Neuronal stem cell (in vitro differentiated cells): ENCODE data around the gene STAB2.

Experiments
- DNase-seq: peaks from one replicate; pipeline ENCODE4 v3.0.0-alpha.2; 2013; ENCODE audit warnings: low spot score
- H2AFZ ChIP-seq: one replicate; pipeline ENCODE4 v1.6.1; 2013; ENCODE audit warnings: mild to moderate bottlenecking, low read length, inconsistent platforms
- H2AK5ac ChIP-seq: 2 replicates; pipeline ENCODE4 v1.6.1; 2013; ENCODE audit warnings: low read depth, mild to moderate bottlenecking, inconsistent platforms, low read length, moderate library complexity, mixed read lengths
- H2BK120ac ChIP-seq: 2 replicates; pipeline ENCODE4 v1.6.1; 2013; ENCODE audit warnings: low read depth, mild to moderate bottlenecking, inconsistent platforms, low read length, moderate library complexity, mixed read lengths
- H2BK12ac ChIP-seq: one replicate; pipeline ENCODE4 v1.6.1; 2013; ENCODE audit warnings: low read length, inconsistent platforms
- H2BK15ac ChIP-seq: 2 replicates; pipeline ENCODE4 v1.6.1; 2013; ENCODE audit warnings: mild to moderate bottlenecking, low read length, inconsistent platforms, mixed read lengths
- H2BK5ac ChIP-seq: one replicate; pipeline ENCODE4 v1.6.1; 2013; ENCODE audit warnings: inconsistent platforms, mild to moderate bottlenecking, low read length, moderate library complexity
- H3K14ac ChIP-seq: one replicate; pipeline ENCODE4 v1.6.1; 2013; ENCODE audit warnings: low read length, inconsistent platforms
- H3K18ac ChIP-seq: 2 replicates; pipeline ENCODE4 v1.6.1; 2013; ENCODE audit warnings: low read length, inconsistent platforms
- H3K23ac ChIP-seq: 2 replicates; pipeline ENCODE4 v1.6.1; 2013; ENCODE audit warnings: low read depth, mild to moderate bottlenecking, mixed read lengths, low read length, inconsistent platforms; ENCODE audit not compliant: poor library complexity
- H3K27ac ChIP-seq: replicated peaks from 3 replicates; pipeline ENCODE4 v1.5.1; 2013; ENCODE audit warnings: low read length, inconsistent platforms
- H3K27me3 ChIP-seq, 3 experiments: 2 replicates each; pipeline ENCODE4 v1.6.1; 2013; ENCODE audit warnings: low read length in 3 of 3, mild to moderate bottlenecking in 2 of 3, inconsistent platforms in 1 of 3, low read depth in 1 of 3, mixed read lengths in 1 of 3, moderate library complexity in 1 of 3; ENCODE audit not compliant: control insufficient read depth in 3 of 3, insufficient read depth in 3 of 3
- H3K36me3 ChIP-seq, 2 donors: replicated peaks in 1 of 2; 2 replicates each; pipeline ENCODE4 v1.6.1; 2013; ENCODE audit warnings: low read length in 2 of 2; ENCODE audit not compliant: control insufficient read depth in 2 of 2, insufficient read depth in 2 of 2
- H3K4ac ChIP-seq: 2 replicates; pipeline ENCODE4 v1.6.1; 2013; ENCODE audit warnings: inconsistent platforms, mild to moderate bottlenecking, low read length, moderate library complexity
- H3K4me1 ChIP-seq, 2 donors: 1 replicate in 1 of 2; 2 replicates in 1 of 2; pipeline ENCODE4 v1.6.1; 2013; ENCODE audit warnings: low read length in 2 of 2, low read depth in 1 of 2; ENCODE audit not compliant: control insufficient read depth in 2 of 2, insufficient read depth in 1 of 2
- H3K4me2 ChIP-seq: one replicate; pipeline ENCODE4 v1.6.1; 2013; ENCODE audit warnings: mild to moderate bottlenecking, low read length, inconsistent platforms; ENCODE audit not compliant: insufficient read depth, poor library complexity, severe bottlenecking
- H3K4me3 ChIP-seq, 2 donors: 2 replicates each; pipeline ENCODE4 v1.5.1; 2013; ENCODE audit warnings: low read length in 2 of 2, mild to moderate bottlenecking in 2 of 2, inconsistent platforms in 1 of 2, moderate library complexity in 1 of 2
- H3K79me1 ChIP-seq: one replicate; pipeline ENCODE4 v1.6.1; 2013; ENCODE audit warnings: low read depth, mild to moderate bottlenecking, inconsistent platforms, low read length, moderate library complexity
- H3K9ac ChIP-seq: one replicate; pipeline ENCODE4 v1.6.1; 2013; ENCODE audit warnings: mild to moderate bottlenecking, low read depth, low read length, inconsistent platforms; ENCODE audit not compliant: poor library complexity
- H3K9me3 ChIP-seq, 2 donors: replicated peaks in 1 of 2; 2 replicates each; pipeline versions ENCODE3 to v1.6.1; 2013; ENCODE audit warnings: low read length in 2 of 2, mild to moderate bottlenecking in 2 of 2, inconsistent platforms in 1 of 2, low read depth in 1 of 2, mixed read lengths in 1 of 2, moderate library complexity in 1 of 2; ENCODE audit not compliant: control insufficient read depth in 2 of 2, insufficient read depth in 1 of 2
- H4K8ac ChIP-seq: one replicate; pipeline ENCODE4 v1.6.1; 2013; ENCODE audit warnings: low read depth, mild to moderate bottlenecking, inconsistent platforms, low read length, moderate library complexity
- H4K91ac ChIP-seq: one replicate; pipeline ENCODE4 v1.6.1; 2013; ENCODE audit warnings: low read length, low read depth, mild to moderate bottlenecking, inconsistent platforms; ENCODE audit not compliant: poor library complexity
- WGBS, 2 donors: extraction: QIAGEN DNeasy Blood & Tissue Kit; methylation state at CpG; one replicate each; pipeline ENCODE4 v1.1.7; 2013; ENCODE audit warnings: missing lambda C conversion rate in 2 of 2, mixed read lengths in 1 of 2; ENCODE audit not compliant: insufficient read length in 2 of 2, insufficient replicate concordance in 1 of 2; ENCODE audit errors: extremely low coverage in 2 of 2; 5-methylcytosine and 5-hydroxymethylcytosine counted together

Gene STAB2

GRCh38 chr12:103725398-103725797 lies 138.3 kb downstream of the STAB2 start:
- Histone ChIP-seq H3K4me1 (no peaks in the 10 kb centered on the region), H2BK120ac (no peak overlapping the region), H4K91ac (no peak overlapping the region), H3K27me3 (peaks cover 0 to 9% (median 0%) of the 10 kb centered on the region in 3 experiments), H3K9me3 (peaks cover 0 to 2% of the 10 kb centered on the region in 2 donors), H3K4me2 (no peak overlapping the region), H3K36me3 (no peaks in the 10 kb centered on the region), H2BK12ac (no peak overlapping the region), H3K4me3 (peak overlapping the region in 1 of 2 donors; percentile 75), H2BK5ac (no peak overlapping the region), H3K4ac (no peak overlapping the region), H3K23ac (no peak overlapping the region), H2BK15ac (no peak overlapping the region), H3K9ac (peak overlapping the region; percentile 79), H3K79me1 (no peaks in the 10 kb centered on the region), H2AFZ (no peak overlapping the region), H3K18ac (no peak overlapping the region), H2AK5ac (no peak overlapping the region), H4K8ac (no peak overlapping the region), H3K27ac (no peak overlapping the region), H3K14ac (no peak overlapping the region)
- WGBS, 2 donors = no CpG with 5 or more reads among the region's 8 CpGs
- DNase-seq = no peak

GRCh38 chr12:103727638-103728037 lies 140.6 kb downstream of the STAB2 start:
- no peaks in the 10 kb centered on the region for H3K4me1 ChIP-seq
- no peak overlapping the region for H2BK120ac ChIP-seq
- H3K14ac ChIP-seq = no peak overlapping the region
- H2AFZ ChIP-seq = no peak overlapping the region
- no peak overlapping the region for H4K8ac ChIP-seq
- H3K36me3 ChIP-seq = no peaks in the 10 kb centered on the region
- peaks cover 0 to 9% (median 0%) of the 10 kb centered on the region in 3 experiments for H3K27me3 ChIP-seq
- H4K91ac ChIP-seq = no peak overlapping the region
- H3K4me3 ChIP-seq = no peak overlapping the region
- H3K79me1 ChIP-seq = no peaks in the 10 kb centered on the region
- H2BK5ac ChIP-seq = no peak overlapping the region
- no peak overlapping the region for H2BK12ac ChIP-seq
- H3K4ac ChIP-seq = no peak overlapping the region
- no peak overlapping the region for H3K23ac ChIP-seq
- no CpG with 5 or more reads among the region's 3 CpGs for WGBS, 2 donors
- no peak overlapping the region for H2BK15ac ChIP-seq
- H3K9ac ChIP-seq = no peak overlapping the region
- no peak overlapping the region for H3K4me2 ChIP-seq
- peaks cover 0 to 5% of the 10 kb centered on the region in 2 donors for H3K9me3 ChIP-seq
- DNase-seq = no peak
- no peak overlapping the region for H2AK5ac ChIP-seq
- no peak overlapping the region for H3K27ac ChIP-seq
- H3K18ac ChIP-seq = no peak overlapping the region

GRCh38 chr12:103728323-103728722 lies 141.2 kb downstream of the STAB2 start:
- Histone ChIP-seq H3K9ac (no peak overlapping the region), H3K36me3 (no peaks in the 10 kb centered on the region), H3K9me3 (peaks cover 0 to 5% of the 10 kb centered on the region in 2 donors), H2BK15ac (no peak overlapping the region), H2BK120ac (no peak overlapping the region), H3K4ac (no peak overlapping the region), H4K91ac (no peak overlapping the region), H3K79me1 (no peaks in the 10 kb centered on the region), H2BK5ac (no peak overlapping the region), H3K4me3 (no peak overlapping the region), H3K18ac (no peak overlapping the region), H2BK12ac (no peak overlapping the region), H4K8ac (no peak overlapping the region), H3K4me2 (no peak overlapping the region), H2AFZ (peak overlapping the region; percentile 51), H3K27me3 (peaks cover 0 to 9% (median 0%) of the 10 kb centered on the region in 3 experiments), H3K14ac (no peak overlapping the region), H3K27ac (no peak overlapping the region), H2AK5ac (no peak overlapping the region), H3K23ac (no peak overlapping the region), H3K4me1 (no peaks in the 10 kb centered on the region)
- WGBS, 2 donors = no CpG with 5 or more reads among the region's 4 CpGs
- no peak for DNase-seq

- Histone ChIP-seq H4K91ac (no peak overlapping the region), H3K4me3 (no peak overlapping the region), H2BK5ac (no peak overlapping the region), H3K4me2 (no peak overlapping the region), H3K4ac (no peak overlapping the region), H3K79me1 (no peaks in the 10 kb centered on the region), H2AFZ (no peak overlapping the region), H3K18ac (no peak overlapping the region), H4K8ac (no peak overlapping the region), H3K4me1 (no peaks in the 10 kb centered on the region), H3K27me3 (peaks cover 0 to 8% (median 0%) of the 10 kb centered on the region in 3 experiments), H3K27ac (no peak overlapping the region), H2AK5ac (no peak overlapping the region), H3K23ac (no peak overlapping the region), H3K9ac (no peak overlapping the region), H2BK15ac (no peak overlapping the region), H3K9me3 (peaks cover 0 to 5% of the 10 kb centered on the region in 2 donors), H3K36me3 (no peaks in the 10 kb centered on the region), H2BK12ac (no peak overlapping the region), H3K14ac (no peak overlapping the region), H2BK120ac (no peak overlapping the region)
- DNase-seq = no peak
- no CpG with 5 or more reads among the region's 1 CpG for WGBS, 2 donors
Observed at GRCh38 chr12:103729499-103729898, 142.4 kb downstream of the STAB2 start.
